Jurkat, Clone E6-1 (cell line): ENCODE measurements around the gene DOK1.
"Not testable (repeated sequence)": the region's sequence is repeated elsewhere in the genome, so short reads cannot be mapped to it uniquely, and the experiment has no call there.

ENCODE experiments used
- DNase-seq: peaks from one replicate; pipeline ENCODE4 v3.0.0-alpha.2; 2011; ENCODE audit warnings: low read depth, low spot score
- H3K4me3 ChIP-seq: 2 replicates; pipeline ENCODE4 v1.5.1; 2011; ENCODE audit warnings: mild to moderate bottlenecking, low read length, control low read depth, moderate library complexity

DOK1 gene

GRCh38 chr2:74542978-74543377 is 11.5 kb upstream of the DOK1 start:
- H3K4me3 ChIP-seq, result no peak overlapping the region
- no peak for DNase-seq

DNA sequence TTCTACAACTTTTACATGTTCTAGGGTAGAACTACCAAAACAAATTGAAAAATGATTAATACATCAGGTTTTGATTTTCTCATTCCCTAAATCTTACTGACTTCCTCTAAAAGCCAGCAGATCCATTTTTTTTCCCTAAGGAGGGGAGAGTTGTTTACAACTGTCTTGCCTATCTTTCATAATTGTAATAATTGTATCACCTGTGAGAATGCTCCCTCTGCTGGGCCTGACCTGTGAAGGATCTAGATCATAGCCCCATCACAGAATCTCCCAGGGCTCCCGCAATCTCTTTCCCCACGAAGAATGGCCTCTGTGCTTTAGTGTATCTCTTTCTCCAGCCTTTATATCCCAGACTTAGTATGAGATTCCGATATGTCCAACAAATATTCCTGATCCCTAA is 9.9 kb upstream of the DOK1 start:
- no peak for DNase-seq
- no peak overlapping the region for H3K4me3 ChIP-seq

GRCh38 chr2:74546004-74546403 is 8.5 kb upstream of the DOK1 start:
- H3K4me3 ChIP-seq, result no peak overlapping the region
- no peak for DNase-seq

GRCh38 chr2:74548285-74548899 is 6.1 kb upstream of the DOK1 start:
- DNase-seq, result no peak
- H3K4me3 ChIP-seq, result no peak overlapping the region

GRCh38 chr2:74548900-74549826 is 5.4 kb upstream of the DOK1 start:
- H3K4me3 ChIP-seq, result no peak overlapping the region
- DNase-seq, result no peak

DNA sequence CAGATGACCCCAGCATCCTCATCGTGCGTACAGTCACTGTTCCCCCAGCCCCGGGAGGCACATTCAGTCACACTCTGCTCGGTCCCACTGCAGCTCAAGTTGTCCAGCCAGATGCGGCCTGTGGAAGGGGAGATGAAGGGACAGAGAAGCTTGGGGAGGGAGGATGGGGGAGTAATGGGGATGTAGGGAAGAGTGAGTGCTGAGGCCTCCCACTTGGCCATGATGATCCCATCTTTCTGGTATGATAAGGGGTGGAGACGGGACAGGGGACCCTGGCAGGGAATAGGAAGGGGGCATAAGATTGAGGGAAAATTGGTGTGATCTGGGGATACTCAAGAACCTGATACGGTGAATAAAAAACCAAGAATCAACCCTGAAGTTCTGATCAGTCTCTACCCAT is 4.3 kb upstream of the DOK1 start:
- no peak overlapping the region for H3K4me3 ChIP-seq
- DNase-seq, result no peak

GRCh38 chr2:74551530-74551929 is 3.0 kb upstream of the DOK1 start:
- DNase-seq, result no peak
- no peak overlapping the region for H3K4me3 ChIP-seq

GRCh38 chr2:74551942-74552913 is 2.3 kb upstream of the DOK1 start:
- no peak overlapping the region for H3K4me3 ChIP-seq
- DNase-seq, result no peak

GRCh38 chr2:74552914-74553811 is 1.4 kb upstream of the DOK1 start:
- H3K4me3 ChIP-seq, result no peak overlapping the region
- no peak for DNase-seq

DNA sequence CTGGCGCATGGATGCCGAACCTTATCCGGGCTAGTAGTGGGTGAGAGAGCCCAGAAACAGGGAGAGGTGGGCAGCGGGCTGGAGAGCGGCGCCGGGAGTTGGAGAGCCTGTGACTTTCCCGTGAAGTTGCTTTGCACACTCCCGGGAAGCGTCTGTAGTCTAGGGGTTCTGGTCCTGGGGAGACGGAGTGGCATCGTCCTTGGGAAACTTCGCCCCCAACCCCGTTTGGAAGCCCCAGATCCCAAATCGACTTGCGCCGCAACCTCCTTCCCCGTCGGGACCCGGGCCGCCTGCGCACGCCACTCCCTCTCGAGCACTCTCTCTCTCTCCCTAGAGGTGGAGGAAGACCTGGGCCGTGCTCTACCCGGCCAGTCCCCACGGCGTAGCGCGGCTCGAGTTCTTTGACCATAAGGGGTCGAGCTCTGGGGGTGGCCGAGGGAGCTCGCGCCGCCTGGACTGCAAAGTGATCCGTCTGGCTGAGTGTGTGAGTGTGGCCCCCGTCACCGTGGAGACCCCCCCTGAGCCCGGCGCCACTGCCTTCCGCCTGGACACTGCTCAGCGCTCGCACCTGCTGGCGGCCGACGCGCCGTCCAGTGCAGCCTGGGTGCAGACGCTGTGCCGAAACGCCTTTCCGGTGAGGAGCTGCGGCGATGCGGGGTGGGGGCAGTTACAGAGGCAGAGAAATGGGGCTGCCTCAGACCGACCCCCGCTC is 456 bp downstream of the DOK1 start:
- DNase-seq, result no peak
- H3K4me3 ChIP-seq, result peak overlapping the region; percentile 94

- DNase-seq, result no peak
- H3K4me3 ChIP-seq, result no peak overlapping the region
These were observed 1.1 kb downstream of the DOK1 start for GRCh38 chr2:74555610-74556103.

DNA sequence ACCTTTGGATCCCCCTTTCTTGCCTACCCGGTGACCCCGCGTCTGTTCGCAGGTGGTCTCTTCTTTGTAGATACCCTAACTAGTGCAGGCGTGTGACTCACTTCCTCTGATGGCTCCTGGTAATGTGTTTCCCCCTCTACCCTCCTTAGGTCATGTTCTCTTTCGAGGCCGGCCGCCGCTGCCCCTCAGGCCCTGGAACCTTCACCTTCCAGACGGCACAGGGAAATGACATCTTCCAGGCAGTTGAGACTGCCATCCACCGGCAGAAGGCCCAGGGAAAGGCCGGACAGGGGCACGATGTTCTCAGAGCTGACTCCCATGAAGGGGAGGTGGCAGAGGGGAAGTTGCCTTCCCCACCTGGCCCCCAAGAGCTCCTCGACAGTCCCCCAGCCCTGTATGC is 1.6 kb downstream of the DOK1 start:
- H3K4me3 ChIP-seq, result no peak overlapping the region
- DNase-seq, result no peak

GRCh38 chr2:74556831-74557370 is 2.4 kb downstream of the DOK1 start:
- no peak for DNase-seq
- no peak overlapping the region for H3K4me3 ChIP-seq

GRCh38 chr2:74558284-74559230 is 4.0 kb downstream of the DOK1 start:
- no peak overlapping the region for H3K4me3 ChIP-seq
- DNase-seq, result no peak

- DNase-seq, result no peak
- H3K4me3 ChIP-seq, result no peak overlapping the region
These were observed 5.4 kb downstream of the DOK1 start for GRCh38 chr2:74559912-74560311.

GRCh38 chr2:74560591-74560990 is 6.1 kb downstream of the DOK1 start:
- no peak for DNase-seq
- no peak overlapping the region for H3K4me3 ChIP-seq

DNA sequence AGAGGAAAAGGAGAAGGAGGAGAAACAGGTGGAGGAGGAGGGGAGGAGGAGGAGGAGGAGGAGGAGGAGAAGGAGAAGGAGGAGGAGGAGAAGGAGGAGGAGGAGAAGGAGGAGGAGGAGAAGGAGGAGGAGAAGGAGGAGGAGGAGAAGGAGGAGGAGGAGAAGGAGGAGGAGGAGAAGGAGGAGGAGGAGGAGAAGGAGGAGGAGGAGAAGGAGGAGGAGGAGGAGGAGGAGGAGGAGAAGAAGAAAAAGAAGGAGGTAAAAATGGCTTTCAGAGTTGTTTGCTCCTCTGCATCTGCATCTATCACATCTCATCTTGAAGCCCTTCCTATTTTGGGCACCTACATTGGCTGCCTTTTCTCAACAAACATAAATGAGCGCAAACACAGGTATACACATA is 6.5 kb downstream of the DOK1 start:
- H3K4me3 ChIP-seq, DNase-seq: not testable (repeated sequence)
